GM19395 (cell line): Measurements from ENCODE around the gene SORBS2.
A peak's percentile ranks its signal among the peaks of the same experiment; 100 is the strongest.

Experiments used
- ATAC-seq: cut with Tn5 transposase; IDR thresholded peaks from one replicate; pipeline ENCODE4 v1.9.1; 2021; ENCODE audit warnings: mild to moderate bottlenecking, moderate library complexity; ENCODE audit not compliant: unreplicated experiment

Gene SORBS2

DNA sequence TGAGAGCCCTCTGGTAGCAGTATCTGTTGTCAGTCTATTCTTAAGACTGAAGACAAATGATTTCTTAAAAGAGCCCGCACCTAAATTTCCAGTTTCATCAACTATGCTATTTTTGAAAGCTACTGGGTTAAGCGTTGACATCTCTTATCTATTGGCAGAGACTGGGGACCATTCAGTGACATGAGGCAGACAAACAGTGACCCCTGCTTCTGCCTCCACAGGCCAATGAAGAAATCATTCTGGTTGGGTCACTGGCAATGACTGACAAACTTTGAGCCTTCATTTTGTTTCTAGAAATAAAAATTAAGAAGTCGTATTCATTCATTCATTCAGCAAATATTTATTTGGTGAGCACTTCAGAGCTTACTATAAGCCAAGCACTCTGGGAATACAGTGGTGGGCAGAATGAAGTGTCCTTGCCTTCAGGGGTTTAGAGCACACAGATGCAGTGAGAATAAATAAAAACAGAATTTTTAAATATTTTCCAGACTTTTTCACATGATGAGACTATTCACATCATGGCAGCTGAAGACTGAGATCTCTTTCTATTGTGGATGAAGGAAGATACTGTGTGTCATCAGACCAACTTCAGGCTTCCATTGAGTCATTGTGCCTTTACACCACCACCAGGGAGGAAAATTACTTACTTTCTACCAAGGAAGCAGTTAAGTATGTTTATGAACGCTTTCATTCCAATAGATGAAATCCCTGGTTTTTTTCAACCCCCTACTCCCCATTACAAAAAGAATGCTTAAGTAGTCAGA, 36.0 kb downstream of the SORBS2 start:
- ATAC-seq: no peak

GRCh38 chr4:185774845-185775680, 36.9 kb downstream of the SORBS2 start:
- no peak for ATAC-seq

GRCh38 chr4:185774131-185774653, 37.8 kb downstream of the SORBS2 start:
- ATAC-seq: peak; percentile 65

DNA sequence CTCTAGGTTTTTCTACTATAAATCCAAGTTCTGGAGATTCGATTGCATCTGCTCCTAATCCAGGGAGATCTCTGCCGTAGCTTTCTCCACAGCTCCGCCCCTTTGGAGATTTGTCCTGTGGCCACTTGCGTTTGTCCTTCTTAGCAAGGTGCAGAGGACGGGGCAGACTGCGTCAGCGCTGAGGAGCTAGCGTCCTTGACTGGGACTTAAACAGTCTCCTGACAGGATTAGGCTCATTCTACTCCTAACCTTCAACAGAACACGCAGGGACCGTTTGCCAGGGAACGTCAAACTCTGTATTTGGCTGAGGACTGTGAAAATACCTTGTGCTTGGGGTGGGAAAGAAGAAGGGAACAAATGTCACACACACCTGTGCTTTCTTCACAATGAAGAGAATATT, 38.6 kb downstream of the SORBS2 start:
- ATAC-seq: no peak

- ATAC-seq: no peak
Observed at GRCh38 chr4:185772391-185773093, 39.5 kb downstream of the SORBS2 start.

GRCh38 chr4:185771711-185772390, 40.1 kb downstream of the SORBS2 start:
- ATAC-seq: no peak

DNA sequence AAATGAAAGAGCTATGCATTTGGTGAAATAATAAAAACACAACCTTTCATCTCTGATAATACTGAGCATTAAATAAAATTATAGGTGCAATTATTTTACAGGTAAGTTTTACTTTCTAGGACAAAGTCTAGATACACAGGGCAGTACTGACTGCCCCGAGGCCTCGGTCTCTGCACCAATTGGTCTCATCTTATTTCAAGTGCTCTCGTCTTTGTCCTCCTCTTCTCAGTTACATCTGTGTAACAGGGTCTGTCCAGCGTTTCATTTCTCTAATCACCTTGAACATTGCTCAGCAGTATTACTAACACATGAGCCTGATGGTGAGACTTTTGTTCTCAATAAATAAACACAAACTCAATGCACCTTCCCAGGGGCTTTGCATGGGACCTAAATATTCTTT, 44.5 kb downstream of the SORBS2 start:
- ATAC-seq: no peak

- ATAC-seq: no peak
Observed at GRCh38 chr4:185764876-185765275, 47.1 kb downstream of the SORBS2 start.

GRCh38 chr4:185761352-185762235, 50.4 kb downstream of the SORBS2 start:
- no peak for ATAC-seq

DNA sequence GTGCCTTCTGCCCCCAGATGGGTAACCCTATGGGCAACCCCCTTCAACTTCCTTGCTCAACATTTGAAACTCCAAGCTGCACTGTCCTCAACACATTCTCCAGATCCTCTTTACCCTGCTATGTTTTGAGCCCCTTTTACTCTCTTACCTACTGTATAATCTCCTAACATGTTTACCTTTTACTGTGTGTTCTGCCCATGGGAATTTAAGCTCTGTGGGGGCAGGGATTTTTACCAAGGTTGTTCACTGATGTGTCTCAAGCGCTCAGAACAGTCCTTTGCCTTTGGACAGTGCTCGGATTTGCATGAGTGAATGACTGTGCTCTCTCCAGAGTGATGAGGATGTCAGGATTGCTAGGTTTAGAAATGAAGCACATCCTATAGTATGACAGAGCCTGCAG, 53.2 kb downstream of the SORBS2 start:
- no peak for ATAC-seq

DNA sequence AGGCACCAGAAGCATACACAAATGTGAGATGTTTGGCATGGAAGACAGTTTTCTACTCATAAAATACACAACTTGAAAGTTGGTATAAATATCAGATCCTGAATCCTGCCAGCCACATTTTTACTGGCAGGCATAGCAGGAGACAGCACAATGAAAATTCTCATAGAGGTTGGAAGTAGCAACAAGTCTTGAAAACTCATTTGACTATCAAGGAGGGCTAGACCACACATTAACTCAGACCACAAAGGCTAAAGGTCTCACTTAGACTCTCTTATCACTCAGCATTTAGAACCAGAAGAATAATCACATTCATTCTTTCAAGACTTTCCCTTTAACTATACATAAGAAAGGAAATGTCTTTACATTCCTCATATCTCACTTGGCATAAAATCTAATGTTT, 56.5 kb downstream of the SORBS2 start:
- no peak for ATAC-seq

- ATAC-seq: no peak
Observed at GRCh38 chr4:185754961-185755360, 57.0 kb downstream of the SORBS2 start.

GRCh38 chr4:185752872-185753271, 59.1 kb downstream of the SORBS2 start:
- no peak for ATAC-seq

DNA sequence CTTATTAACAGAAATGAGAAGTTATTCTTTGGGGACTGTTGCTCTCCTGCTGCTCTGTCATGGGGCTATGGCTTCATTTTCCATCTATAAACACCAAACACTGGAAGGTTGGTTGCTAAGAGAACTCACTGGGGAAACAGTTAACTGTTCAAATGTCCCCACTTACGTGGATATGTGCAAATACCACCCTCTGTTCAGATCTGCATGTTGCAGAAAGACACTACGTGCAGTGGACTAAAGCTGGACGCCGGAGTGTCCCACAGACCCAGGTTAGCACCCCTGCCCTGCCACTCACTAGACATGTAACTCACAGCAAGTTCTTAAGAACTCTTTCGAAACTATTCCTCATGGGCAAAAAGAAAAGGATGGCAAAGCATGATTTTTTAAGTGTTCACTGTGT, 62.1 kb downstream of the SORBS2 start:
- no peak for ATAC-seq

- ATAC-seq: no peak
Observed at GRCh38 chr4:185748901-185749390, 63.0 kb downstream of the SORBS2 start.

- ATAC-seq: no peak
Observed at GRCh38 chr4:185745891-185746290, 66.1 kb downstream of the SORBS2 start.

- ATAC-seq: no peak
Observed at GRCh38 chr4:185744946-185745345, 67.0 kb downstream of the SORBS2 start.

DNA sequence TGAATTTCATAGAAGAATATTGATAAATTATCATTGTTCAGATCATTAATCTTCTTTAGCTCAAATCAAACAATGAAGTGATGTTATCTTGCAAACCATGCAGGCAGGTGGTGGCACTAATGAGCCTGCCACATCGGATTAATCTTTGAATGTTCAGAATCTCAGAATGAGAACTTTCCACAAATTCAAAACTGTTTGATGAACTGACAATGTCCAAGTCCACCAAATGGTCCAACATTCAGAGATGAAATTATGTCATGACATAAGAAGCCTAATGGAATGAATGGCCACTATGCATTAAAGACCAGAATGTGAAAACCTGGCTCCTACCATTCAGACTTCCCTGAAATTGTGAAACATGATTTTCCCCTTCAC, 67.5 kb downstream of the SORBS2 start:
- ATAC-seq: no peak

DNA sequence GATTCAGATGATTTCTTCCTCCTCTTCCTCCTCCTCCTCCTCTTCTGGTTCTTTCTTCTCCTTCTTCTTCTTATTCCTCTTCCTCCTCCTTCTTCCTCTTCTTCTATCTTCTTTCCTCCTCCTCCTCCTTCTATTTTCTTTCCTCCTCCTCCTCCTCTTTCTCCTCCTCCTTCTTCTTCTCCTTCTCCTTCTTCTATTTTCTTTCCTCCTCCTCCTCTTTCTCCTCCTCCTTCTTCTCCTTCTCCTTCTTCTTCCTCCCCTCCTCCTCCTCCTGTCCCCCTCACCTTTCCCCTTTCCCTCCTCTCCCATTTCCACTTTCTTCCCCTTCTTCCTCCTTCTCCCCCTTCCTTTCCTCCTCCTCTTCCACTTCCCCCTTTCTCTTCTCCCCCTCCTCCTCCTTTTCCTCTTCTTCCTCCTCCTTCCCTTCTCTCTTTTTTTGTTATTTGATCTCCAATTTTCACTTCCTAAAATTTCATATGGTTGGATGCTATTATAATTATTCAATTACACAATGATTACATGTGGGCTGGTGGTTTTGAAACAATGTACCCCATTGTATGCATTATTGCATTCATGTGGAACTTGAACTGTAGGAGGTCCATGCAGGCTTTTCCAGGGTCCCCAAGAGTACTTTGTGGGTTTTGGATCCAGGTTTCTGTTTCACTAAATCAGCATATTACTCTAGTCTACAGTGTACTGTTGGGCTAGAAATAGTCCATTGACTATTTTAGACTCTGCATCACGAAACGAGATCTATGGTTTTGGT, 68.1 kb downstream of the SORBS2 start:
- no peak for ATAC-seq
